GM12878 (cell line): ENCODE measurements around the gene TPT1. TPM values are rescaled to one million over a fixed set of nuclear protein-coding genes. Genes with fewer than 3 reads are reported as not detected.

Experiments
- ATAC-seq: fragments of 200-7000 bp; cut with Tn5 transposase; 3 replicates; pipeline ENCODE4 v1.9.1; 2020; ENCODE audit warnings: mild to moderate bottlenecking, moderate library complexity
- BruUV-seq: library from RNA; stranded (reverse); fragments of 400-500 nt; replicated peaks from 2 replicates; lab custom pipeline; 2021; lab: Mats Ljungman, UMichigan
- CTCF ChIA-PET: fragments of 300-600 bp; sonication (Branson Sonifier 250); formaldehyde crosslinking; extraction: SDS; loops from one replicate; lab custom pipeline; 2021; ENCODE audit warnings: inconsistent platforms; lab: Yijun Ruan, JAX
- POLR2A ChIA-PET: fragments of 350-600 bp; formaldehyde crosslinking; extraction: SDS; loops from one replicate; lab custom pipeline; 2021; ENCODE audit warnings: inconsistent platforms; lab: Charles Lee
- RAD21 ChIA-PET: fragments of 300-600 bp; sonication (Branson Sonifier 250); formaldehyde crosslinking; loops from one replicate; lab custom pipeline; 2023; ENCODE audit warnings: antibody characterized with exemption; ENCODE audit not compliant: unreplicated experiment; lab: Charles Lee
- SMC1A ChIA-PET: fragments of 300-600 bp; sonication (Branson Sonifier 250); formaldehyde crosslinking; loops from one replicate; lab custom pipeline; 2023; ENCODE audit not compliant: unreplicated experiment, uncharacterized antibody; lab: Charles Lee
- DNase-seq: peaks from one replicate; pipeline ENCODE4 v3.0.0-alpha.2; 2011; ENCODE audit warnings: low read depth, low spot score
- FAIRE-seq: peaks from 3 replicates; lab custom pipeline; 2011; peaks lifted over from hg19 to GRCh38; lab: Jason Lieb, UNC
- H2AFZ ChIP-seq: 2 replicates; pipeline ENCODE4 v1.6.0; 2011; ENCODE audit warnings: low read depth, low read length, control low read depth; ENCODE audit not compliant: control insufficient read depth
- H3K27ac ChIP-seq: 2 replicates; pipeline ENCODE4 v1.5.1; 2011; ENCODE audit warnings: control low read depth; ENCODE audit not compliant: control insufficient read depth, insufficient read depth
- H3K27me3 ChIP-seq, 2 experiments: replicated peaks in 1 of 2; 2 replicates each; pipeline versions ENCODE4 v1.6.0 to v1.6.1; 2011; ENCODE audit warnings: low read length in 1 of 2; ENCODE audit not compliant: control insufficient read depth in 2 of 2, insufficient read depth in 2 of 2
- H3K36me3 ChIP-seq, 2 experiments: 2 replicates each; pipeline ENCODE4 v1.5.1; 2011; ENCODE audit warnings: low read length in 1 of 2; ENCODE audit not compliant: control insufficient read depth in 2 of 2, insufficient read depth in 2 of 2
- H3K4me1 ChIP-seq: 2 replicates; pipeline ENCODE4 v1.6.1; 2011; ENCODE audit warnings: mild to moderate bottlenecking, low read length, moderate library complexity, mixed read lengths; ENCODE audit not compliant: control insufficient read depth, insufficient read depth
- H3K4me2 ChIP-seq: 2 replicates; pipeline ENCODE4 v1.6.0; 2011; ENCODE audit warnings: control low read depth; ENCODE audit not compliant: control insufficient read depth, insufficient read depth
- H3K4me3 ChIP-seq: fragments of 200-600 bp; sonication (generic); 2 replicates; pipeline ENCODE4 v1.5.1; 2016
- H3K79me2 ChIP-seq: 2 replicates; pipeline ENCODE4 v1.6.0; 2011; ENCODE audit warnings: low read length; ENCODE audit not compliant: control insufficient read depth, insufficient read depth
- H3K9ac ChIP-seq: 2 replicates; pipeline ENCODE4 v1.8.0; 2011; ENCODE audit warnings: low read length, control low read depth, mixed read lengths; ENCODE audit not compliant: control insufficient read depth, insufficient read depth
- H3K9me3 ChIP-seq: replicated peaks from 3 replicates; pipeline ENCODE4 v1.5.1; 2011; ENCODE audit warnings: mild to moderate bottlenecking, low read length; ENCODE audit not compliant: control insufficient read depth, insufficient read depth
- H4K20me1 ChIP-seq: 2 replicates; pipeline ENCODE4 v1.6.0; 2011; ENCODE audit not compliant: control insufficient read depth, insufficient read depth
- MYC ChIP-seq: IDR thresholded peaks from 2 replicates; pipeline ENCODE4 v1.6.1; 2011; ENCODE audit warnings: mild to moderate bottlenecking, low read length, moderate library complexity, inconsistent platforms; ENCODE audit not compliant: insufficient read depth, insufficient replicate concordance, insufficient read length, severe bottlenecking
- SMAD5 ChIP-seq: IDR thresholded peaks from 2 replicates; pipeline ENCODE4 v1.6.1; 2016; ENCODE audit warnings: antibody characterized with exemption, low read depth
- TARDBP ChIP-seq: IDR thresholded peaks from 2 replicates; pipeline ENCODE4 v1.6.1; 2016; ENCODE audit warnings: borderline replicate concordance
- ZBED1 ChIP-seq: IDR thresholded peaks from 2 replicates; pipeline ENCODE4 v1.6.1; 2016; ENCODE audit warnings: borderline replicate concordance
- WGBS: methylation state at CpG from one replicate; pipeline ENCODE4 v1.1.6; 2016; ENCODE audit warnings: low lambda C conversion rate; ENCODE audit not compliant: insufficient replicate concordance, insufficient coverage; ENCODE audit errors: missing lambda C conversion rate; 5-methylcytosine and 5-hydroxymethylcytosine counted together
- in situ Hi-C: fragments of 300-500 bp; cut with MboI; formaldehyde crosslinking; loops from 9 replicates; pipeline ENCODE4 v1.14.3; 2018; ENCODE audit warnings: mixed read lengths
- intact Hi-C: fragments of 100-400 bp; cut with micrococcal nuclease; formaldehyde crosslinking; loops from one replicate; pipeline ENCODE4 v1.14.2; 2022; ENCODE audit not compliant: unreplicated experiment
- polyA plus RNA-seq, 11 experiments: library from polyadenylated mRNA; depleted of rRNA in 4 of 11; unstranded in 6 of 11; stranded (reverse) in 5 of 11; fragments of >200 nt; fragmentation: Nextera tagmentation in 4 of 11; fragmentation: Illumina TruSeq in 1 of 11; extraction: Ambion mirVana in 4 of 11; extraction: Trizol in 1 of 11; gene quantifications; 1 replicate in 1 of 11; 2 replicates in 10 of 11; pipeline versions ENCODE4 v1.2.1 to v1.2.3, GENCODE V29; 2011 to 2016; ENCODE audit warnings: inconsistent platforms in 2 of 11, missing spikeins in 2 of 11, low read depth in 1 of 11
- total RNA-seq, 4 experiments: library from RNA; depleted of rRNA in 3 of 4; stranded (reverse); fragments of >200 nt in 3 of 4; fragmentation: Illumina TruSeq in 1 of 4; extraction: Trizol in 1 of 4; gene quantifications; 2 replicates each; pipeline versions ENCODE4 v1.2.1 to v1.2.3, GENCODE V29; 2013 to 2021
- TF ChIP-seq, protein P1 (sequence below): IDR thresholded peaks from 2 replicates; pipeline ENCODE4 v1.6.1; 2012; ENCODE audit warnings: improper control_type of control experiment, low read depth, low read length; ENCODE audit not compliant: insufficient replicate concordance
- TF ChIP-seq, protein P2 (sequence below): fragments of 450-650 bp; IDR thresholded peaks from 2 replicates; pipeline ENCODE4 v1.6.1; 2014; ENCODE audit warnings: mild to moderate bottlenecking

Gene TPT1
- total and polyA plus RNA-seq, 10 of the 15 experiments (the other 5 are each of a cell fraction or from before 2014, with no cell fraction given), result 1,038 to 5,925 (median 2,336) TPM

DNA sequence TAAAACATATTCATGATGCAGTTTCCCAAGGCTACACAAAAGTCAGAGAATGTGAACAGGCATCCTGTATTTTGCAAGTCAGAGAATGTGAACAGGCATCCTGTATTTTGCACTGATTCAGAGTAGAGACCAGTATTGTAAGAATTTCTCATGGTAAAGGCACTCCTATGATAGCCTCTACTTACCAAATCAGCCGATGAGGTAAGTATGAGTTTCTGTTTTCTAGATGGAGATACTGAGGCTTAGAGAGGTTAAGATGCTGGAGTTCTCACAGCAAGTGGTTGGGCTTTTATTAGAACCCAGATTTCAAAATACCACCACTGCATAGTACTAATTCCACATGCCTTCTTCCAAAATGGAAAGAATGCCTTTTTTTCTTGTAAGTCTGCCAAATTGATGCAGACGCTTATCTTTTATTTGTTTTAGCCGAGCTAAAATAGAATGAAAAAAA, 12.3 kb downstream of the TPT1 start:
- Histone ChIP-seq H3K79me2 (no peaks in the 10 kb centered on the region), H2AFZ (no peak overlapping the region), H3K27me3 (no peaks in the 10 kb centered on the region), H3K9ac (no peak overlapping the region), H3K4me3 (no peak overlapping the region), H3K9me3 (no peaks in the 10 kb centered on the region), H3K4me2 (no peak overlapping the region), H3K4me1 (0 out of 2 replicates have a peak, but pooled peaks cover 5% of the 10 kb centered on the region)
- ChIA-PET SMC1A (no interaction called here), CTCF (no interaction called here), RAD21 (no interaction called here), POLR2A (no interaction called here)
- BruUV-seq, result no TSS peak
- DNase-seq, result no peak
- 91% methylated on average over 3 of the region's 3 CpGs for WGBS
- in situ Hi-C loops, result no loop called here
- FAIRE-seq, result no peak
- intact Hi-C loops, result no loop called here
- no peak for ATAC-seq
- TF ChIP-seq, protein P1, sequence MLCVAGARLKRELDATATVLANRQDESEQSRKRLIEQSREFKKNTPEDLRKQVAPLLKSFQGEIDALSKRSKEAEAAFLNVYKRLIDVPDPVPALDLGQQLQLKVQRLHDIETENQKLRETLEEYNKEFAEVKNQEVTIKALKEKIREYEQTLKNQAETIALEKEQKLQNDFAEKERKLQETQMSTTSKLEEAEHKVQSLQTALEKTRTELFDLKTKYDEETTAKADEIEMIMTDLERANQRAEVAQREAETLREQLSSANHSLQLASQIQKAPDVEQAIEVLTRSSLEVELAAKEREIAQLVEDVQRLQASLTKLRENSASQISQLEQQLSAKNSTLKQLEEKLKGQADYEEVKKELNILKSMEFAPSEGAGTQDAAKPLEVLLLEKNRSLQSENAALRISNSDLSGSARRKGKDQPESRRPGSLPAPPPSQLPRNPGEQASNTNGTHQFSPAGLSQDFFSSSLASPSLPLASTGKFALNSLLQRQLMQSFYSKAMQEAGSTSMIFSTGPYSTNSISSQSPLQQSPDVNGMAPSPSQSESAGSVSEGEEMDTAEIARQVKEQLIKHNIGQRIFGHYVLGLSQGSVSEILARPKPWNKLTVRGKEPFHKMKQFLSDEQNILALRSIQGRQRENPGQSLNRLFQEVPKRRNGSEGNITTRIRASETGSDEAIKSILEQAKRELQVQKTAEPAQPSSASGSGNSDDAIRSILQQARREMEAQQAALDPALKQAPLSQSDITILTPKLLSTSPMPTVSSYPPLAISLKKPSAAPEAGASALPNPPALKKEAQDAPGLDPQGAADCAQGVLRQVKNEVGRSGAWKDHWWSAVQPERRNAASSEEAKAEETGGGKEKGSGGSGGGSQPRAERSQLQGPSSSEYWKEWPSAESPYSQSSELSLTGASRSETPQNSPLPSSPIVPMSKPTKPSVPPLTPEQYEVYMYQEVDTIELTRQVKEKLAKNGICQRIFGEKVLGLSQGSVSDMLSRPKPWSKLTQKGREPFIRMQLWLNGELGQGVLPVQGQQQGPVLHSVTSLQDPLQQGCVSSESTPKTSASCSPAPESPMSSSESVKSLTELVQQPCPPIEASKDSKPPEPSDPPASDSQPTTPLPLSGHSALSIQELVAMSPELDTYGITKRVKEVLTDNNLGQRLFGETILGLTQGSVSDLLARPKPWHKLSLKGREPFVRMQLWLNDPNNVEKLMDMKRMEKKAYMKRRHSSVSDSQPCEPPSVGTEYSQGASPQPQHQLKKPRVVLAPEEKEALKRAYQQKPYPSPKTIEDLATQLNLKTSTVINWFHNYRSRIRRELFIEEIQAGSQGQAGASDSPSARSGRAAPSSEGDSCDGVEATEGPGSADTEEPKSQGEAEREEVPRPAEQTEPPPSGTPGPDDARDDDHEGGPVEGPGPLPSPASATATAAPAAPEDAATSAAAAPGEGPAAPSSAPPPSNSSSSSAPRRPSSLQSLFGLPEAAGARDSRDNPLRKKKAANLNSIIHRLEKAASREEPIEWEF, result no peak
- TF ChIP-seq, protein P2, sequence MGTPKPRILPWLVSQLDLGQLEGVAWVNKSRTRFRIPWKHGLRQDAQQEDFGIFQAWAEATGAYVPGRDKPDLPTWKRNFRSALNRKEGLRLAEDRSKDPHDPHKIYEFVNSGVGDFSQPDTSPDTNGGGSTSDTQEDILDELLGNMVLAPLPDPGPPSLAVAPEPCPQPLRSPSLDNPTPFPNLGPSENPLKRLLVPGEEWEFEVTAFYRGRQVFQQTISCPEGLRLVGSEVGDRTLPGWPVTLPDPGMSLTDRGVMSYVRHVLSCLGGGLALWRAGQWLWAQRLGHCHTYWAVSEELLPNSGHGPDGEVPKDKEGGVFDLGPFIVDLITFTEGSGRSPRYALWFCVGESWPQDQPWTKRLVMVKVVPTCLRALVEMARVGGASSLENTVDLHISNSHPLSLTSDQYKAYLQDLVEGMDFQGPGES, result no peak
- TF ChIP-seq MYC (no peak), TARDBP (no peak), ZBED1 (no peak), SMAD5 (no peak)
- TF ChIP-seq, all 136 proteins: peak for 0
- Histone ChIP-seq H3K36me3 (no peaks in the 10 kb centered on the region), H3K27ac (no peak overlapping the region), H4K20me1 (no peaks in the 10 kb centered on the region)
